GM19452 (cell line): ENCODE data around the gene MED13L.
"Not testable (repeated sequence)": the region's sequence is repeated elsewhere in the genome, so short reads cannot be mapped to it uniquely, and the experiment has no call there.

Source experiments
- ATAC-seq: cut with Tn5 transposase; IDR thresholded peaks from one replicate; pipeline ENCODE4 v1.9.1; 2021; ENCODE audit not compliant: unreplicated experiment

The MED13L gene

DNA sequence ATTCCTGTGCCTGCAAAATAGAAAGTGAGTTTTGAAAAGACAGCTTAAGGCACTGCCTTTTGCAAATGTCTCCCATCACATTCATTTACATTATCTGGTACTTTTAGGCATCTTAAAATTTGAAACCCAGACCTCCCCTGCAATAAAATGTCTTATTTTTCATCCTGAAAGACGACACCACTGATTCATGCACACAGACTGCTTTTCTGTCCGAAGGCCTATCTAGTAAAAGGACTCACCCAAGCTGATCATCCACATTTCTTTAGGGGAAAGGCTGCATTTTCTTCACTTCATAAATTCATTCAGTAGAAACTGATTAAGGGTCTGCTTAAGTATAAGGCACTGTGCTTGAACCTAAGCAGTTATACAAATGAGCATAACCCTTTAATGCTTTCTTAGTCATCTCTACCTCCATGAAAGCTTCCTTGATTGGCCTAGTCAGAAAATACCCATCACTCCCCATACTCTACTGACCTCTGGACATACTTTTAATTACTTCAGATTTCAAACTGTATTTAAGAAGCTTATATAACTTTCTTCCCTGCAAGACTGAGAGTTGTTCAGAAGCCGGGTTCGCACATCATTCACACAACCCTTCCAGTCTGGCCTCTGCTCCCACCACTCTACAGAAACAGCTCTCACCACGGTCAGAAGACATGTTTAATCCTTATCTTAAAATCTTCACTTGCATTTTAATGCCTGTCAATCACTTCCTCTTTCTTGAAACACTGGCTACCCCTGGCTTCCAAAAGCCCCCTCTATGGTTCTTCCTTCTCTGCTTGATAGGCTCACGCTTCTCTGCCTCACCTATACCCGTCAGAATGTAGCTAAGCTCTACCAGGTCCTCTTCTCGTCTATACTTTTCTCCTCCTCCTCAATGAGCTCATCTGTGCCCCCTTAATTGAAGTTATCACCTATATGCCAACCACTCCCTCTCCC, 288.6 kb downstream of the MED13L start:
- ATAC-seq: no peak

DNA sequence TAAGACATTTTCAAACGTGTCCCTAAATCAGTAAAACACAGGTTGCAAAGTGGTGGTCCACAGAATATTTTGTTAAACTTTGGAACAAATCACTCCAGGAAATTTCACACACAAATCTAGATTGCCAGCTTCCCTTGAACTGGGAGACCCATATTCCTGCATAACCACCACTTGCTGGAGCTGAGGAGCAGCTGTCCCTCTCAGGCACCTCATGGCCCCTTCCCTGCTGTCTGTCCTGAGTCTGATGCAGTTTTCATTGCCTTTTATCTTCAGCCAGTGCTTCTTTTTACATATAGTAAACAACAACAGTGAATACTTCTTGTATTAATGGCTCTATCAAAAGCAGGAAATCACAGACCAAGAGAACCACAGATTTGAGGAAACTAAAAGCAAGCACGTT, 289.3 kb downstream of the MED13L start:
- no peak for ATAC-seq

DNA sequence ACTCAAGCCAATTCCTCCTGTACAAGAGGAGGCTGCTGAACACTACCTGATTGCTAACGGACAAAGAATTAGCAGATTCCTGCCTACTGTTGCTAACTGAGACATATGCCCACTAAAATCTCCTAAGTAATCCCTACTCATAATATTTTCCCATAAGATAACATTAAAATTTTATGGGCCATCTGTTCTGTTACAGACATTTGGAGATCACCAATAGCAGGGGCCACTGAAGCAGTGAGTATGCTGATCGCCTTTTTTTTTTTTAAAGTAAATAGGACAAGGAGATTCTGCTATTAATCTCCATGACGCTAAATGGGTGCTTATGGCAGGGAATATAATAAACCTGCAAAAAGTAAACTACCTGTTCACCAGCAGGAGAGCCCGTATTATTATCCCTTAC, 292.9 kb downstream of the MED13L start:
- ATAC-seq: no peak

DNA sequence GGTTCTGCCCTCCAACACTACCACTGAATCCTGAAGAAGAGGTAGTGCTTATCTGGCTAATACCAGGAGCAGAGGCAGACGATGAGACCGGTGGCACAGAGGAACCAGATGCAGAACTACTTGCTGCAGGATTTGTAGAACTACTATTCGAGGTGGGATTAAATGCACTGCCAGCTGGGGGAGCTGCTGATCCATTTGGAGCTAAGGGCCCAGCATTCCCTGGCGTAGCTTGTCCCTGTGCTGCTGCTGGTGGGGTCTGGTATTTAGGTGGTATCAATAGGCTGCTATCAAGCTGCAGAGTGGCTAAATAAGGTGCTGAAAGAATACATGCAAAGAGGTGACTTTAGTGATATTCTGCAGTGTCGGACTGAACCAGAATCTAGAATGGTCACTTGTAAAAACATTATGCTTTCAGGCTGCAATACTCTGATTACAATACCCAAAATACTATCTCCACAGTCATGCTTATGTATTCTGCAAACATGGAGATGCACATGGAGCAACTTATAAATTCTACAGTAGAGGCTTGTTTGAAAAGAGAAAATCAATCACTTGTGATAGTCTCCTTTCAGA, 294.2 kb downstream of the MED13L start:
- no peak for ATAC-seq

DNA sequence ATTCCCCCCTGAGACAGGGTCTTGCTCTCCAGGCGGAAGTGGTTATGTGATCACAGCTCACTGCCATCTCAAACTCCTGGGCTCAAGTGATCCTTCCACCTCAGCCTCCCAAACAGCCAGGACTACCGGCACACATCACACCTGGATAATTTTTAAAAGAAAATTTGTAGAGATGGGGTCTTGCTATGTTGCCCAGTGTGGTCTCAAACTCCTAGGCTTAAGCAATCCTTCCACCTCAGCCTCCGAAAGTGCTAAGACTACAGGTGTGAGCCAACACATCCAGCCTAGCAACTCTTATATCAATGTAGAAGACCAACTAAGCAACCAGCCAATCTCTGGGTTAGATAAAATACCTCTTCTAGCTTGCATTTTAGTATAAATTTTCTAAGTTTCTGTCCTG, 297.2 kb downstream of the MED13L start:
- ATAC-seq: no peak

DNA sequence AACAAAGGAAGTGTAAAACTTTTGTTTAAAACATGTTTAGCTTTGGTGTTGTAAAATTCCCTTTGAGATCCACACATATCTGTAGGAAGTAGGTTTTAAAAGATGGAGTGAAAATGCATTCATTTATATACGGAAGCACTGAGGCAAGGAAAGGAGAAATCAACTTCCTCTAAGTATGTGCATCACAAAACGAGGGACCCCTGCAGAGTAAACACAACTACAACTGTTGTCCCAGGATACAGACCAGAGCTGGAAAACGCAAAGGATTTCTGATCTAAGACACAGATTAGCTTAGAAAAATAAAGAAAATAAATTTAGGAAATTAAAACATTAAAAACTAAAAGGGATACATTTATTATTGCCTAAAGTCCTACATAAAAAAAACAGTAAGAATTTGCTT, 297.6 kb downstream of the MED13L start:
- ATAC-seq: no peak

DNA sequence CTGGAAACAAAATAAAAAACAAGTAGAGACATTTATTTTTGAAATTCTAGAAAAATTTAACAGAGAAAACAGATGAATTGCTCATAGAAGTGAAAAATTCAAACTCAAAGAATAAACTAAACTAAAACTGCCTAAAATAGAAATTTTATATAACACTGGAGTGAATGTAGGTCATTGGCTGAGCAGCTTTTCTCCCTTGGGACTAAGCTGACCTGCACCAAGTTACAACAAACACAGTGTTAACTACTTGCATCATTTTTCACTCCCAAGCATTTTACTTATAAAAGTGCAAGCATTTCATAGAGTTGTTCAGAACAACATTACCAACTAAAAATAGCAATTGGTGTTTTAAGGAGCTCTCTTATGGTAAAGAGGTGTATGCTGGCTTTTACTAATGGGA, 298.1 kb downstream of the MED13L start:
- ATAC-seq: no peak

DNA sequence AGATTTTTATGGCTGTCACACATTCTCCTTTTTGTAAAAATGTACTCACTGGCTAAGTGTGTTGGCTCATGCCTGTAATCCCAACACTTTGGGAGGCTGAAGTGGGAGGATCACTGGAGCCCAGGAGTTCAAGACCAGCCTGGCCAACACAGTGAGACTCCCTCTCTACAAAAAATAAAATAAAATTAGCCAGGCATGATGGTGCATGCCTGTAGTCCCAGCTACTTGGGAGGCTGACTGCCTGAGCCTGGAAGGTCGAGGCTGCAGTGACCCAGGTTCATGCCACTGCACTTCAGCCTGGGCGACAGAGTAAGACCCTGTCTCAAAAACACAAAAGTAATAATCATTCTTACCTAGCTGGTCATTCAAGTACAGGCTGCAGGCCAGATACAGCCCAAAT, 300.7 kb downstream of the MED13L start:
- ATAC-seq: not testable (repeated sequence)

DNA sequence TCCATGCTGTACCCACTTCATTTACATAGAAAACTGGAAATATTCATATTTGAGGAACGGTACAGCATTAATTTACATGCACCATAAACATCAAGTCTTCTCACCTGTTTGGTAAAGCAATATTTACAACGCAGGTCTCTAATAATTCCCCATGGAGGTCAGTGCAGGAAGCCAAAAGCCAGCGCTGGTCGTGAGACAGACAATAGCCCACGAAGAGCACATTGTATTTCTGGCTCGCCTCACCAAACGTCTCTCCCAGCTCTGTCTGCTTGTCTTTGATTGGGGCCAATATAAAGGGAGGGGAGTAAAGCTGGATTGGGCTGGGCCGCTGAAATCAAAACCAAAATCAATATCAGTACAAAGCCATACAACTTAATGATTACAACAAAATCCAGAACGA, 302.1 kb downstream of the MED13L start:
- ATAC-seq: no peak

DNA sequence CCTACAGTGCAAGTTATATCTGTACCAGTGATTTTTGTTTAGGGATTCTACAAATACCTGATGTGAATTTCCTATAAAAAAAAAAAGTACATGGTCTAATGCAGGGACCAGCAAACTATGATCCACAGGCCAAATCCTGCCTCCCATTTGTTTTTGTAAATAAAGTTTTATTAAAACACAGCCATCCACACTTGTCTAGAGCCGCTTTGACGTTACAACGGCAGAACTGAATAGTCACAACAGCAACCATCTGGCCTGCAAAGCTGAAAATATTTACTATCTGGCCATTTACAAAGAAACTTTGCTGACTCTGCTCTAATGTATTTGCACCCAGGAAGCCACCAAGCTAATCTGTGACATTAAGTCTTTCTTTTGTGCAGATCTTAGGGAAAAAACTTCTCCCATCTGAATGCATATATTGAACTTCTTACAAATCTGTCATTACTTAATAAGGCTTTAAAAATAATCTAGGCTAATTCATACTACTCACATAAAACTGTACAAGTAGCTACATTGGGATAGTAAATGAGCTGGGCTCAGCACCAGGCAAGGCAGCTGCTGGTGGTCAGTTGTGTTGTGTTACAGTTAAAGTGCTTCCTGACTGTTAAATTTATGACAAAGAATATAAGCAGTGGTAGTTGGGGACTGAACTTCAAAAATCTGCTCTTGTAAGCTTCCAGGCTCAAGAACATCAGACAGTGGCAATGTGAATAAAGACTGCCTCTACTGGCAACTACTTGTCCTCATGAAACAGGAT, 303.3 kb downstream of the MED13L start:
- ATAC-seq: no peak

DNA sequence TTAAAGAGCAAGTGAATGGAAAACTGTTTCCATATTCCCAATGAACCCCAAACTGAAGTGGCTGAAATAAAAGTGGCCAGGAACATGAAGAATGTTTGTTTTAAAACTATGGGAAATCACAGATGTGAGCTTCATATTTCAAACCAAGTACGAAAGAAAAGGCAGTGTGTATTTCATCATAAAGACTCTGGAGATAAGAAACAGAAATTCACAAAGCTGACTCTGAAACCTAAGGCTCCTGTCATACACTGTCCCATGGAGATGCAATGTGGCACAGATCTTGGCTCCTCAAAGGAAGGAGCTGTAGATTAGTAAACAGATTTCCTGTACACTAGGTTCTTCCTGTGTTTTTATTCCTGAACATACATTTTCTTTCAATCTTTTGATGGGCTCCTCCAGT, 304.4 kb downstream of the MED13L start:
- no peak for ATAC-seq

DNA sequence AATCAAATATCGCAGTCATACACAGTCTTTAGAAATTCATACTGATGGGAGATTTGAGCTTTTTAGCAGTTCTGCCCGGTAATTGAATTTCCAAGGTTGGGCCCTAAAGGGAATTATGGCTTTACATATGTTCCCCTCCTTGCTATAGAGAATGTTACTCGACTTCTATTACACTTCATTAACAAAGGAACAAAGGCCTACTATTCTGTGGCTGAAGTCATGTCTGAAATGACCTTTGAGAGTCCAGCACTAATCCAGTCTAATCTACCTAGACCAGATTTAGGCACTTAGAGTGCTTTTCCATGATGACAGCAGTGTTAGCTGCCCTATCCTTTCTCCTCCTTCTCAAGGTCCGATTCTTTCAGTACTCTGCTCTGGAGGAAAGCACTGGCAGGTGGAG, 305.3 kb downstream of the MED13L start:
- ATAC-seq: no peak

DNA sequence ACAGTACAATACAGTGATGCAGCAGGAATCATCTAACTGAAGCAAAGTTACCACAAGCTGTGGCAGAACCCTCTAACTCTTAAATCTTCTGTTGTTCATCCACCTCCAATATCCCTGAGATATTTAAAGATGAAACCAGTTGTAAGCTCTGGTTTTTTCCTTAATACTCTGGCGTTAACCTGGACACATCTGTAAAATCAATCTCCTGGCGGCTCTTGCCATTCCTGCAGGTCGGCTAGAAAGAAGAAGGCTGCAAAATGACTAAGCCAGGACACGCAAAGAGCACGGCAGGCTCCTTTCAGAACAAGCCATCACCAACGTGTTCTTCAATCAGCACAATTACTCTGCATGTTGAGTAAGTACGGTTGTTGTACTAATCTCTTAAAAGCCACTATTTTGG, 309.3 kb downstream of the MED13L start:
- no peak for ATAC-seq

DNA sequence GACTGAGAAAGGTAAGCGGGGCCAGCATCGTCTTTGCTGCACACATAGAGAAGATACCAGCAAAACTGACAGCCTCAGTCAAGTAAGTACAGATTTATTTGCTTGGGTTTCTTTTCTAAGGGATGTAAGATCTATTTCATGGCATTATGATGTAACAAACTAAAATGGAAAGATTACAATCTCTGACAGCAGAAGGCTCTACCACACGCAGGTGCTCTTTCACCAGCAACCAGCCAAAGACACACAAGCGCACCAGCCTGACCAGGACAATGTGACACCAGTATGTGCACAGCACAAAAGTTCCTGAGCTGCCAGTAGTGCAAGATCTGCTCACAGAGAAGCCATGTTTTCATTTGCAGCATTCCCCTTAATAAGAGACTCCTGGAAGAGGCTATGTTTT, 311.1 kb downstream of the MED13L start:
- no peak for ATAC-seq

DNA sequence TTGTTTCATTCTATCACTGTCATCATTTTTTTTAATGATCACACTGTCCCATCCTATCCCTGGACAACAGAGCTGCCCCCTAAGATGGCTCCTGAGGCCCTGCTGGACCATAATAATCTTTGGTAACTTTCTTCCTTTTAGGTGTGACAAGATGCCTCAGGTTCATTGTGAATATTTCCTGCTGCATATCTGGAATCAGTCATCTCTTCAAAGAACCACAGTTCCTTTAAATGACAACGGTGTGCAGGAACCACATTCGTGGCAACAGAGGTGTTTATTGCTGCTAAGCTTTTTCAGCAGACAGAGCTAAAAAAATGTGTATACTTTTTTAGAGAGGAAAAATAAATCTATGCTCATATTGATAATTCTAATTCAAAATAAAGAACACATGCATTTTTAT, 312.9 kb downstream of the MED13L start:
- ATAC-seq: no peak

DNA sequence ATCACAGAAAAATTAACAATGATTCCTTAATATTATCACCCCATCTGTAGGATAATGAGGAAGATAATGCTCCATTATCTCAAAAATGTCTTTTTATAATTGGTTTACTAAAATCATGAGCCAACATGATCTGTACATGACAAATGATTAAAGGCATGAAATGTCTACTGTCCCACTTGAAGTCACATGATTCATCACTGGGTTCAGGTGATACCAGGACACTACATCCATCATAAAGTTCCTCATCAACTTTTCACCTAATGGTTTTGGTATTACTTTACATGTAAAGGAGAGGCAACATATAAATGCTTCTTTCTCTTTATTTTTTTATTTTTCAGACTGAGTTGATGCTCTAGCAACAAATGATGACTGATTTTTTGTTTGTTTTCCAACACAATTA, 313.3 kb downstream of the MED13L start:
- no peak for ATAC-seq

DNA sequence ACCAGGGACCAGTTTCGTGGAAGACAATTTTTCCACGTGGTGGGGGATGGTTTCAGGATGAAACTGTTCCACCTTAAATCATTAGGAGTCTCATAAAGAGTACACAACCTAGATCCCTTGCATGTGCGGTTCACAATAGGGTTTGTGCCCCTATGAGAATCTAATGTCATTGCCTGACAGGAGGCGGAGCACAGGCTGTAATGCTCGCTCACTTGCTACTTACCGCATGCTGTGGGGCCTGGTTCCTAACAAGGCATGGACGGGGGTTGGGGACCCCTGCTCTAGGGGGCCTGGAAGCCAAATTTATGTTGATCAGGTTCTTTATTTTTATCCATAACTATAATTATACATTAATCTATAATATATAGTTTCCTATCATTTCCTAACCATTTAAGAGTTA, 315.3 kb downstream of the MED13L start:
- ATAC-seq: no peak

DNA sequence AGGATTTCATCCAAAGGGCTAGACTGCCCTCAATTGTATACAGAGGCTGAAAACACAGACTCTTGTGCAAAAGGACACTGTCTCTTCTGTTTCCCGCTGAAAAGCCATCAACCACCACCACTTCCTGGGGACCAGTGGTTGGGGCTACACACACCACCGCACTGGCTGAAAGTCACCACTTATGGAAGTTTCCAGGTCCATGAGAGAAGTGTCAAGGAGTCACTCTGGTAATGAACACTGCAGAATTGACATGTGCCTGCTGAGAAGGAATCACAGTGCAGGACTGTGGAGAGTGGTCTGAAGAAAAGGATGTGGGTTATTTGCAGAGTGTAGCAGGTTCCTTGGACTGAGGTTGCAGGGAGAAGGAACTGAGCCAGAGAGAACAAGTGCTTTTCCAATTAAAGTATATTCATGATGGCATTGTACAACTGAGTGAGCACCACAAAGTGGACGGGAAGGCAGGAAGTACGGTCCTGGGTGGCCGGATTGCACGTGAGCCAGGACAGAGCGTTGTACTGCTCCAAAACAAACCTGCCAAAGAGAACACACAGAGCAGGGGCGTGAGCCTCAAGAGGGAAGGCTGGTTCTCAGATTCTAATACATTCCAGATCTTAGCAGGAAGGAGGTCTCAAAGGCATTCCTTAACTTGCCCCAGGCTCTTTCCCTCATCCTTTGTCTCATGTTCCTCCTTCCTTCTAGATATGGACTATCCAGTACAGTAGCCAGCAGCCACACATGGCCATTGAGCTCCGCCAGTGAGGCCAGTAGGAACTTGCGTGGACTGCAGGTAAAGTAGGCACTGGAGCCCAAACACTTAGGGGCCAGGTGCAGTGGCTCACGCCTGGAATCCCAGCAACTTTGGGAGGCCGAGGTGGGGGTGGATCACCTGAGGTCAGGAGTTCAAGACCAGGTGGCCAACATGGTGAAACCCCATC, 316.4 kb downstream of the MED13L start:
- no peak for ATAC-seq

DNA sequence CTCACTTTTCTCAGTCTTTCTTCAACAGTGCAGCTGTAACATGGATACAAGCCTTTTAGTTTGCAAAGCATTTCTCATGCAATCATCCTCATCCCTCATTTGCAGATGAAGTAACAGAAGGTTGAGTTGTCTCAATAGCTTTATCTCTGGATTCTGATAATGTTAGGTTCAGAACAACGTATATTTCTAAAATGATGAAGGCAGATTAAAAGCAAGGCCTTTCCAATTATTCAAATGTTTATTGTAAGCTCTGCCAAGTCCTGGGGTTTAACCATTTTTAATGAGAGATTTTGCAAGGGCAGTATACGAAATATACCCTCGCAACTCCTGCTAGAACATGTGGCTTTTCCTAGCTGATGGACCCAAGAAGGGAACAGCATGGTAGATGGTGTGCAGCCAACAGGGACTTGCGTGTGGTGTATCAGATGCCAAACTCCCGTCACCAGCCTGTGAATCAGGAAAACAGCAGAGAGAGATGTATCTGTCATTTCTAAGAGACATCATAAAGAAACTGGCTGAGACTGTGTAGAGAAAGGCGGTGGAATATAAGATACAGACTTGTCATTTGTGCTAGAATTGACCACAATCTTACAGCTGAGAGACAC, 319.7 kb downstream of the MED13L start:
- no peak for ATAC-seq

DNA sequence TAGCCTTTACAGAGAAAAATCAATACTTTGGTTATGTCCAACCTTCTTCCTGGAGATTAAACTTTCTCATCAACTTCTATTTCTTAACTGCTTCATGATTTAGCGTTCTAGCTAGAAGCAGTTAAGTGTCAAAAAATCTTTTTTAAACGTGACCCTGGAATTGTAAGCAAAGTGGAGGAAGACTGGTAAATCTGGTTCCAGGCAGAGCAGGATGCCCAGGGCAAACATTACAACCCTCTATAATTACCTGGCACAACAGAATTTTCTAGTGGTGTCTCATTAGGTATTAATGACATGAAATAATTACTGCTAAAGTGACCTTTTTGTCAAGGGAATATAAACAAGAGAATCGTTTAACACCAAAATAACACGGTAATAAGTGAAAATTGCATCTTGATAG, 320.8 kb downstream of the MED13L start:
- no peak for ATAC-seq
